HCT116 (cell line): ENCODE data around the gene WNT7B. TPM values are rescaled to one million over a fixed set of nuclear protein-coding genes. Genes with fewer than 3 reads are reported as not detected.

Source experiments
- ATAC-seq: fragments of 200-7000 bp; cut with Tn5 transposase; 2 replicates; pipeline ENCODE4 v1.9.1; 2020; ENCODE audit warnings: mild to moderate bottlenecking, moderate library complexity
- BruUV-seq: library from RNA; stranded (reverse); fragments of 400-500 nt; replicated peaks from 2 replicates; lab custom pipeline; 2021; lab: Mats Ljungman, UMichigan
- CTCF ChIA-PET: fragments of 300-600 bp; sonication (Branson Sonifier 250); formaldehyde crosslinking; loops from one replicate; lab custom pipeline; 2021; ENCODE audit warnings: antibody characterized with exemption; lab: Charles Lee
- POLR2A ChIA-PET: fragments of 300-600, 350-600 bp; sonication (Branson Sonifier 250); formaldehyde crosslinking; loops from one replicate; lab custom pipeline; 2021; ENCODE audit warnings: antibody characterized with exemption; lab: Charles Lee
- RAD21 ChIA-PET, 2 experiments: fragments of 300-600 bp; sonication (Branson Sonifier 250); formaldehyde crosslinking; loops; one replicate each; lab custom pipeline; 2023; ENCODE audit warnings: low total read pairs in 2 of 2; ENCODE audit not compliant: uncharacterized antibody in 2 of 2, unreplicated experiment in 2 of 2, low non-redundant PET in 1 of 2; lab: Charles Lee
- DNase-seq: peaks from one replicate; pipeline ENCODE4 v3.0.0-alpha.2; 2010; ENCODE audit warnings: low read depth, low spot score
- H2AFZ ChIP-seq: fragments of 200-600 bp; shearing (Covaris generic), sonication (generic); 2 replicates; pipeline ENCODE4 v1.6.1; 2017; ENCODE audit warnings: low read depth, mixed run types, mixed read lengths, antibody characterized with exemption, low read length; ENCODE audit not compliant: poor library complexity, severe bottlenecking
- H3K27ac ChIP-seq: 2 replicates; pipeline ENCODE4 v1.5.1; 2012; ENCODE audit warnings: low read depth, low read length
- H3K27me3 ChIP-seq: fragments of 200-600 bp; sonication (generic); 2 replicates; pipeline ENCODE4 v1.6.1; 2016; ENCODE audit warnings: mixed run types, low read length, mixed read lengths; ENCODE audit not compliant: insufficient read depth
- H3K36me3 ChIP-seq, 2 experiments: fragments of 200-500 bp in 1 of 2; fragments of 200-600 bp in 1 of 2; sonication (Bioruptor generic) in 1 of 2; sonication (generic) in 1 of 2; 2 replicates each; pipeline versions ENCODE4 v1.5.1 to v1.6.1; 2014 to 2016; ENCODE audit warnings: low read length in 2 of 2, inconsistent platforms in 1 of 2, mixed read lengths in 1 of 2, mixed run types in 1 of 2; ENCODE audit not compliant: insufficient read depth in 2 of 2, control insufficient read depth in 1 of 2
- H3K4me1 ChIP-seq, 2 experiments: fragments of 200-600 bp in 1 of 2; sonication (generic) in 1 of 2; 2 replicates each; pipeline versions ENCODE4 v1.5.1 to v1.6.1; 2012 to 2017; ENCODE audit warnings: low read length in 2 of 2, inconsistent platforms in 1 of 2, mild to moderate bottlenecking in 1 of 2, mixed read lengths in 1 of 2, mixed run types in 1 of 2, moderate library complexity in 1 of 2; ENCODE audit not compliant: insufficient read depth in 2 of 2, control insufficient read depth in 1 of 2
- H3K4me2 ChIP-seq: fragments of 200-600 bp; sonication (generic); 2 replicates; pipeline ENCODE4 v1.6.1; 2017; ENCODE audit warnings: mixed run types, low read length, mixed read lengths
- H3K4me3 ChIP-seq, 2 experiments: fragments of 200-600 bp in 1 of 2; sonication (generic) in 1 of 2; replicated peaks in 1 of 2; 2 replicates each; pipeline ENCODE4 v1.5.1; 2011 to 2016; ENCODE audit warnings: low read length in 2 of 2, control low read depth in 1 of 2, low read depth in 1 of 2, mild to moderate bottlenecking in 1 of 2, mixed read lengths in 1 of 2, mixed run types in 1 of 2
- H3K79me2 ChIP-seq: fragments of 200-600 bp; sonication (generic); 2 replicates; pipeline ENCODE4 v1.6.1; 2017; ENCODE audit warnings: mild to moderate bottlenecking, mixed run types, low read length, moderate library complexity, mixed read lengths; ENCODE audit not compliant: insufficient read depth
- H3K9ac ChIP-seq: fragments of 200-600 bp; sonication (generic); 2 replicates; pipeline ENCODE4 v1.6.1; 2016; ENCODE audit warnings: low read length, mixed read lengths
- H3K9me2 ChIP-seq: fragments of 200-600 bp; sonication (generic), shearing (Covaris generic); 2 replicates; pipeline ENCODE4 v1.6.1; 2017; ENCODE audit warnings: mixed run types, mild to moderate bottlenecking, moderate library complexity; ENCODE audit not compliant: insufficient read depth
- H3K9me3 ChIP-seq, 2 experiments: fragments of 200-500 bp in 1 of 2; fragments of 200-600 bp in 1 of 2; sonication (Bioruptor generic) in 1 of 2; sonication (generic) in 1 of 2; 2 replicates each; pipeline ENCODE4 v1.6.1; 2014 to 2017; ENCODE audit warnings: low read length in 2 of 2, mixed read lengths in 2 of 2, inconsistent platforms in 1 of 2, low read depth in 1 of 2, mild to moderate bottlenecking in 1 of 2, mixed run types in 1 of 2, moderate library complexity in 1 of 2; ENCODE audit not compliant: control insufficient read depth in 1 of 2, insufficient read depth in 1 of 2
- H4K20me1 ChIP-seq: fragments of 200-600 bp; sonication (generic), shearing (Covaris generic); 2 replicates; pipeline ENCODE4 v1.6.1; 2017; ENCODE audit warnings: mixed run types, mild to moderate bottlenecking, moderate library complexity; ENCODE audit not compliant: insufficient read depth
- CEBPB ChIP-seq: IDR thresholded peaks from 2 replicates; pipeline ENCODE4 v1.6.1; 2012; ENCODE audit warnings: low read depth
- EGR1 ChIP-seq: IDR thresholded peaks from 2 replicates; pipeline ENCODE4 v1.6.1; 2012; ENCODE audit warnings: low read depth
- POLR2A ChIP-seq: IDR thresholded peaks from 2 replicates; pipeline ENCODE4 v1.7.0; 2011; ENCODE audit warnings: borderline replicate concordance; ENCODE audit not compliant: insufficient read depth, insufficient read length; ENCODE audit errors: extremely low read depth
- POLR2AphosphoS5 ChIP-seq: IDR thresholded peaks from 2 replicates; pipeline ENCODE4 v1.6.1; 2011; ENCODE audit warnings: mild to moderate bottlenecking, low read depth, low read length, moderate library complexity
- SIN3A ChIP-seq: IDR thresholded peaks from 2 replicates; pipeline ENCODE4 v1.6.1; 2012; ENCODE audit warnings: low read depth
- SP1 ChIP-seq: IDR thresholded peaks from 2 replicates; pipeline ENCODE4 v1.6.1; 2012; ENCODE audit warnings: low read depth
- SRF ChIP-seq: IDR thresholded peaks from 2 replicates; pipeline ENCODE4 v1.6.1; 2012; ENCODE audit warnings: low read depth
- TCF7L2 ChIP-seq: IDR thresholded peaks from 2 replicates; pipeline ENCODE4 v1.7.0; 2011; ENCODE audit warnings: borderline replicate concordance, inconsistent platforms; ENCODE audit not compliant: insufficient read depth, insufficient read length; ENCODE audit errors: extremely low read depth
- YY1 ChIP-seq: IDR thresholded peaks from 2 replicates; pipeline ENCODE4 v1.6.1; 2011; ENCODE audit warnings: low read length, low read depth, moderate library complexity, mild to moderate bottlenecking; ENCODE audit not compliant: insufficient replicate concordance; ENCODE audit errors: extremely low read depth
- ZFX ChIP-seq: fragments of 450-650 bp; IDR thresholded peaks from 2 replicates; pipeline ENCODE4 v1.6.1; 2017
- intact Hi-C: fragments of 100-400 bp; cut with micrococcal nuclease; formaldehyde crosslinking; loops from 2 replicates; pipeline ENCODE4 v1.10.0; 2022
- total RNA-seq: library from RNA; stranded (reverse); gene quantifications from one replicate; pipeline ENCODE4 v1.2.1, GENCODE V29; 2021; ENCODE audit not compliant: unreplicated experiment
- TF ChIP-seq, protein P1 (sequence below): IDR thresholded peaks from 2 replicates; pipeline ENCODE4 v1.6.1; 2011; ENCODE audit warnings: mild to moderate bottlenecking, low read length, moderate library complexity; ENCODE audit not compliant: insufficient replicate concordance; ENCODE audit errors: extremely low read depth

WNT7B gene
- total RNA-seq, 1 experiment from 2014 or later: 10.5 TPM

DNA sequence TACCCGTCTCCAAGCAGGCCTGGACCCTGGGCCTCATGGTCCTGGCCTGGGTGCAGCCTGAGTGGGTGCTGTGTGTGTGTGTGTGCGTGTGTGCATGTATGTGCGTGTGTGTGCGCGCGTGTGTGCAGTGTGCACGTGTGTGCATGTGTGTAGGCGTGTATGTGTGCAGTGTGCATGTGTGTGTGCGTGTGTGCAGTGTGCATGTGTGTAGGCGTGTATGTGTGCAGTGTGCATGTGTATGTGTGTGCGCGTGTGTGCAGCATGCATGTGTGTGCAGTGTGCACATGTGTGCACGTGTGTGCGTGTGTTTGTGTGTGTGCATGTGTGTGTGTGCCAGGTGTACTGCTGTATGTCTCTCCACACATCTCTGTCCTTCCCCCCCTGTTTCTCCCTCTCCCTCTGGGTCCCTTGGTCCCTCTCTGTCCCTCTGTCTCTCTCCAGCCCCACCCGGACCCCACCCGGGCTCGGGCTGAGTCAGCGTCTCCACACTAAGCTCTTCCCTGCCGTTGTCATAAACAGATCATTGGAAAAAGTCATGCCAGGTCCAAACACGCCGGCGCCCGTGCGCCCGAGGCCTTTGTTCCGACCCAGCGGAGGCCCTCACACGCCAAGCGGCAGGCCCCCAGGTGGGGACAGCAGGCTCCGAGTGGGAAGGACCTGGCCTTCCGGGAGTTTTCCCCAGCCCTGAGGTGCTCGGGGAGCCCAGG is 34.0 kb downstream of the WNT7B start:
- CTCF ChIA-PET: no interaction called here
- Histone ChIP-seq H3K27me3 (no peaks in the 10 kb centered on the region), H3K9ac (no peak overlapping the region)

More for the DNA sequence above, 34.0 kb downstream of the WNT7B start:
- ATAC-seq: no peak
- Histone ChIP-seq H3K9me2 (no peaks in the 10 kb centered on the region), H3K27ac (no peak overlapping the region), H4K20me1 (no peaks in the 10 kb centered on the region), H2AFZ (no peak overlapping the region), H3K4me2 (no peak overlapping the region), H3K9me3 (no peaks in the 10 kb centered on the region), H3K4me3 (no peak overlapping the region), H3K36me3 (no peaks in the 10 kb centered on the region), H3K79me2 (no peaks in the 10 kb centered on the region), H3K4me1 (no peaks in the 10 kb centered on the region; a peak in 1 of 4 replicates)
- ChIA-PET RAD21 (no interaction called here), POLR2A (no interaction called here)
- BruUV-seq: no TSS peak
- no peak for DNase-seq
- intact Hi-C loops: no loop called here
- no peak for TF ChIP-seq YY1
- TF ChIP-seq TCF7L2: no peak
- no peak for TF ChIP-seq CEBPB
- no peak for TF ChIP-seq SIN3A
- no peak for TF ChIP-seq ZFX
- no peak for TF ChIP-seq POLR2A
- no peak for TF ChIP-seq SRF
- TF ChIP-seq, protein P1, sequence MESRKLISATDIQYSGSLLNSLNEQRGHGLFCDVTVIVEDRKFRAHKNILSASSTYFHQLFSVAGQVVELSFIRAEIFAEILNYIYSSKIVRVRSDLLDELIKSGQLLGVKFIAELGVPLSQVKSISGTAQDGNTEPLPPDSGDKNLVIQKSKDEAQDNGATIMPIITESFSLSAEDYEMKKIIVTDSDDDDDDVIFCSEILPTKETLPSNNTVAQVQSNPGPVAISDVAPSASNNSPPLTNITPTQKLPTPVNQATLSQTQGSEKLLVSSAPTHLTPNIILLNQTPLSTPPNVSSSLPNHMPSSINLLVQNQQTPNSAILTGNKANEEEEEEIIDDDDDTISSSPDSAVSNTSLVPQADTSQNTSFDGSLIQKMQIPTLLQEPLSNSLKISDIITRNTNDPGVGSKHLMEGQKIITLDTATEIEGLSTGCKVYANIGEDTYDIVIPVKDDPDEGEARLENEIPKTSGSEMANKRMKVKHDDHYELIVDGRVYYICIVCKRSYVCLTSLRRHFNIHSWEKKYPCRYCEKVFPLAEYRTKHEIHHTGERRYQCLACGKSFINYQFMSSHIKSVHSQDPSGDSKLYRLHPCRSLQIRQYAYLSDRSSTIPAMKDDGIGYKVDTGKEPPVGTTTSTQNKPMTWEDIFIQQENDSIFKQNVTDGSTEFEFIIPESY: no peak
- no peak for TF ChIP-seq SP1
- TF ChIP-seq POLR2AphosphoS5: no peak
- no peak for TF ChIP-seq EGR1
